Measurements from ENCODE around the gene ZNRF3.
"Not testable (repeated sequence)": the region's sequence is repeated elsewhere in the genome, so short reads cannot be mapped to it uniquely, and the experiment has no call there.

Gene ZNRF3

GRCh38 chr22:28883917-28884746, 760 bp downstream of the ZNRF3 start:
- peak in 2 of 4 experiments; percentile 4 for DNase-seq (ENCODE audit: low read depth in 4 of 4, low spot score in 1 of 4)

- DNase-seq (ENCODE audit: low read depth in 4 of 4, low spot score in 1 of 4) = no peak
These were observed 1.5 kb downstream of the ZNRF3 start for GRCh38 chr22:28884747-28885350.

- no peak for DNase-seq (ENCODE audit: low read depth in 4 of 4, low spot score in 1 of 4)
These were observed 2.6 kb downstream of the ZNRF3 start for GRCh38 chr22:28885939-28886338.

GRCh38 chr22:28886679-28887078, 3.3 kb downstream of the ZNRF3 start:
- DNase-seq (ENCODE audit: low read depth in 4 of 4, low spot score in 1 of 4) = not testable (repeated sequence)

GRCh38 chr22:28887725-28888459, 4.5 kb downstream of the ZNRF3 start:
- no peak for DNase-seq (ENCODE audit: low read depth in 4 of 4, low spot score in 1 of 4)

- no peak for DNase-seq (ENCODE audit: low read depth in 4 of 4, low spot score in 1 of 4)
These were observed 6.2 kb downstream of the ZNRF3 start for GRCh38 chr22:28889478-28890024.

GRCh38 chr22:28891156-28891733, 7.9 kb downstream of the ZNRF3 start:
- no peak for DNase-seq (ENCODE audit: low read depth in 4 of 4, low spot score in 1 of 4)

GRCh38 chr22:28892175-28892731, 8.9 kb downstream of the ZNRF3 start:
- no peak for DNase-seq (ENCODE audit: low read depth in 4 of 4, low spot score in 1 of 4)

GRCh38 chr22:28893810-28894209, 10.4 kb downstream of the ZNRF3 start:
- no peak for DNase-seq (ENCODE audit: low read depth in 4 of 4, low spot score in 1 of 4)

GRCh38 chr22:28894334-28894733, 11.0 kb downstream of the ZNRF3 start:
- no peak for DNase-seq (ENCODE audit: low read depth in 4 of 4, low spot score in 1 of 4)

- DNase-seq (ENCODE audit: low read depth in 4 of 4, low spot score in 1 of 4) = no peak
These were observed 11.4 kb downstream of the ZNRF3 start for GRCh38 chr22:28894807-28895206.

GRCh38 chr22:28896611-28897010, 13.2 kb downstream of the ZNRF3 start:
- no peak for DNase-seq (ENCODE audit: low read depth in 4 of 4, low spot score in 1 of 4)

- DNase-seq (ENCODE audit: low read depth in 4 of 4, low spot score in 1 of 4) = no peak
These were observed 14.9 kb downstream of the ZNRF3 start for GRCh38 chr22:28898233-28898629.

- DNase-seq (ENCODE audit: low read depth in 4 of 4, low spot score in 1 of 4) = no peak
These were observed 16.0 kb downstream of the ZNRF3 start for GRCh38 chr22:28899199-28899853.

GRCh38 chr22:28900379-28900925, 17.1 kb downstream of the ZNRF3 start:
- no peak for DNase-seq (ENCODE audit: low read depth in 4 of 4, low spot score in 1 of 4)

- no peak for DNase-seq (ENCODE audit: low read depth in 4 of 4, low spot score in 1 of 4)
These were observed 19.1 kb downstream of the ZNRF3 start for GRCh38 chr22:28902490-28902889.

- DNase-seq (ENCODE audit: low read depth in 4 of 4, low spot score in 1 of 4) = no peak
These were observed 19.7 kb downstream of the ZNRF3 start for GRCh38 chr22:28903080-28903479.

- no peak for DNase-seq (ENCODE audit: low read depth in 4 of 4, low spot score in 1 of 4)
These were observed 20.4 kb downstream of the ZNRF3 start for GRCh38 chr22:28903729-28904128.

GRCh38 chr22:28904211-28904896, 21.0 kb downstream of the ZNRF3 start:
- no peak for DNase-seq (ENCODE audit: low read depth in 4 of 4, low spot score in 1 of 4)

Measured in stimulated activated CD4-positive, alpha-beta T cell treated with anti-CD3 and anti-CD28 coated beads, Interleukin-1b, Interleukin-23, amount 100 ng/mL, for 24 hours (primary cell).